CD1c-positive myeloid dendritic cell (primary cell): Measurements from ENCODE around the gene ADRM1.

ENCODE experiments used
- DNase-seq: peaks from one replicate; pipeline ENCODE4 v3.0.0-alpha.2; 2016; ENCODE audit errors: extremely low spot score

The ADRM1 gene

DNA sequence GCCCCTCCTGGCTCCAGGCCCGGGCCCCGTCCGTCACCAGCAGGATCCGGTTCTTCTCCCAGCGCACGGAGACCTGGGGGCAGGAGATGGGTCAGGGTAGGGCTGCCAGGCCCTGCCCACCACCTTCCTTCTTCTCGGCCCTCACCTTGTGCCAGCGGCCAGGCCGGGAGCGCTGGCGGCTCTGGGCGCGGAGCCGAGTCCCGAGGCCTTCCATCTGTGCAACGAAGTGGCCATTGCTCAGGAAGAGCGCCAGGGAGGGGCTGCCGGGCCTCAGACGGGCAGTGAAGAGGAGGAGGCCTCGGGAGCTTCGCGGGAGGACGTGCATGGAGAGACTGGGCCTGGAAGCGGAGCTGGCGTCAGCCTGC is 7.9 kb downstream of the ADRM1 start:
- no peak for DNase-seq

DNA sequence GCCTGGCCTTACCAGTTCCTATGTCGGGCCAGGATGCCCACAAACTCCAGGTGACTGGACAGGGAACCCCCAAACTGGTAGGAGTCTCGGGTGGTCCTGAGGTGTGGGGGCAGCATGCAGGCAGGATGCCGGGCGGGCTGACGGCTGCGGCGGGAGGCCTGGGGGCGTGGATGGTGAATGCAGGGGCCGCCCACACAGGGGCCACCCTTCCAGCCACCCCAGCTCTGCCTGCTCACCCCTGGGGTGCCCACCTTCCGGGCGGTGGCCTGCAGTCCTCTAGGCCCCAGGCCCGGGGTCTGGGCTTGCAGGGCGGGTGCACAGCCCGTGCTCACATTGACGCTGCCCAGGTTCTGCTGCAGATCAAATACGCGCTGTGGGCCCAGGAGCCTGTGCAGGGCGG is 8.4 kb downstream of the ADRM1 start:
- no peak for DNase-seq

DNA sequence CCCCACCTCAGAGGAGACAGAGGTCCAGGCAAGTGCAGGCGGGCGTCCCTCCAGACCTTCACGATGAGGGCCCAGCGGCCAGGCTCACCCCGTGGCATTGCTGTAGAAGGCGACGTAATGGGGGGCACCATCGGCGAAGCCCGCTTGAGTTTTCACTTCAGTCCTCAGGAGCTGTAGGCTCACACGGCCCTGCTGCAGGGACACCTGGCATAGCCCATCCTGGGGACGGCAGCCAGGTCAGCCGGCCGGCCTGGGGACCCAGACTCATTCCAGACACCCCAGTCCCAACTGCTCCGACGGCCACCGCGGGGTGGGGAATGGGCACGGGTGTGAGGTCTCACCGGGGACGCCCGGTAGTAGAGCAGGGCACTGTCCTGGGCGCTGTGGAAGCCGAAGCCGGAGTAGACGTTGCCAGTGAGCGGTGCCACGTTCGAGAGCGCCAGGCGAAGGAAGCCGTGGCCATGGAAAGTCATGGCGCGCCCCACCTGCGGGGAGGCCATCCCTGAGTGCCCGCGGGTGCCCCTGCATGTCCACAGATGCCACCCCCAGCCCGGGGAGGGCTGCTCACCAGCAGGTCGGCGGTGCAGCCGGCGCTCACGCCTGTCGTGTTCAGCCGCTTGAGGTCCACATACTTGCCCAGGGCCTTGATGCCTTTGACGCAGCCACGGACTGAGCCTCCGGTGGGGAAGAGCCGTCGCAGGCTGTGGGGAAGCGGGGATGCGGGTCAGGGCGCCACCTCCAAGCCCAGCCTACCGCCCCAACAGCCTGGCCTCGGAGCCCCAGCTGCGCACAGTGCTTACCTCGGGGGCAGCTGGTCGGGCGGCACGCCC is 9.2 kb downstream of the ADRM1 start:
- no peak for DNase-seq

DNA sequence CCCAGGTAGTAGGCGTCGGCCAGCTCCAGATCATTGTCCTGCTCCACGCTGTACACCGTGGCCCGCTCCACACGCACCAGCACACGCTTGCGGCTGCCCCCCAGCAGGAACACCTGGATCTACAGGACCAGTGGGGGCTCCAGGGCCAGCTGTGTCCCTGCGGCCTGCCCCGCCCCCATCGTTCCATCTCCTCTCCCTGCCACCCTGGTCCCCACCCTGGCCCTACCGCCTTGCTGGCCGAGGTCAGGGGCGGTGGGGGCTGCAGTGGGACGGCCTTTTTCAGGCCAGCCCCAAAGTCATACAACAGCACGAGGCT is 9.8 kb downstream of the ADRM1 start:
- DNase-seq, result no peak

DNA sequence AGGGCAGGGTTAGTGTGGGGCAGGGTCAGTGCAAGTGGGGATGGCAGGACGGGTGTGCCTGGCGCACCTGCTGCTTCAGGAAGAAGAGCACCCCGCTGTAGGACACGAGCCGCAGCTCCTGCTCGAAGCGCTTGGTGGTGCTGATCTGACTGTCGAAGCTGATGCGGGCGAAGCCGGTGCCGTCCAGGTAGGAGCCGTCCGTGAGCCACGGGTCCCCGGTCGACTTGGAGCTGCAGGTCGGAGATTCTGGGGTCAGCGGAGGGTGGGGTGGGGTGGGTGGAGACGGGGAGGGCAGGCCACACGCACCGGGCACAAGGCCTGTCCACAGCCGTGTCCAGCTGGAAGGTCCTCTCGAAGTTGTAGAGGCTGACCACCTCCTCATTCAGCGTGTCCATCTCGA is 10.2 kb downstream of the ADRM1 start:
- no peak for DNase-seq

DNA sequence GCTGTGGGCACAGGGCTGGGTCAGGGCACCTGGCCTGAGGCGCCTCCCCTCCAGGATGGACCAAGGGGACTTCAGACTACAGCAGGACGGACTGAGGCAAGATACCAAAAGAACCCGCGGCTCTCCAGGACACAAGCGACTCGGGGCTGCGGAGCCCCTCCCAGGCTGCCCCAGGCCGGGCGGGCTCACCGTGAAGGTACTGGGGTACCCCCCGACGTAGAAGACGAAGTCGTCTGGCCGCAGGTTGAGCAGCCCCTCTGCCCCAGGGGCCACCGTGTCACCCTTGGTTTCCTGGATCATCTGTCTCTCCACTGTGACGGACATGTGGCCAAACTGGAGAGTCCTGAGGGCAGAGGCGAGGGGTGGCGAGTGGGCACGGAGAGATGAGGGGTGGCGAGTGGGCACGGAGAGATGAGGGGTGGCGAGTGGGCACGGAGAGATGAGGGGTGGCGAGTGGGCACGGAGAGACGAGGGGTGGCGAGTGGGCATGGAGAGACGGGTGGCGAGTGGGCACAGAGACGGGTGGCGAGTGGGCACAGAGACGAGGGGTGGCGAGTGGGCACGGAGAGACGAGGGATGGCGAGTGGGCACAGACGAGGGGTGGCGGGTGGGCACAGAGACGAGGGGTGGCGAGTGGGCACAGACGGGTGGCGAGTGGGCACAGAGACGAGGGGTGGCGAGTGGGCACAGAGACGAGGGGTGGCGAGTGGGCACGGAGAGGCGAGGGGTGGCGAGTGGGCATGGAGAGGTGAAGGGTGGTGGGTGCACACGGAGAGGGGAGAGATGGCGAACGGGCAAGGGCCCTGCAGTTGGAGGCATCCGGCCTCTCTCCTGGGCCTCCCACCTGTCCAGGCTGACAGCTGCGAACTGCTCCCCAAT is 10.9 kb downstream of the ADRM1 start:
- no peak for DNase-seq

DNA sequence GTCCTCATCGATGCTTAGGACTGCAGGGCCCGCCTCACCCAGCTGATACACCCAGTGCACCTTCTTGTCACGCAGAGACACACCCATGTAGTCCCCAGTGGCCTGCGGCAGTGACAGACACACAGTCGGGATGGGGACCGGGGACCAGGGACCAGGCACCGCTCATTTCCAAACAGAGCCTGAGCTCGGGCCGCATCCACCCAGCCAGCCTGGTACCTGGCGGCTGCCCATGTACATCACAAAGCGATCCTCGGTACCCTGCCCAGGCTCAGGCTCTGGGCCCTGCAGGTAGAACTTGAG is 11.5 kb downstream of the ADRM1 start:
- DNase-seq, result no peak

DNA sequence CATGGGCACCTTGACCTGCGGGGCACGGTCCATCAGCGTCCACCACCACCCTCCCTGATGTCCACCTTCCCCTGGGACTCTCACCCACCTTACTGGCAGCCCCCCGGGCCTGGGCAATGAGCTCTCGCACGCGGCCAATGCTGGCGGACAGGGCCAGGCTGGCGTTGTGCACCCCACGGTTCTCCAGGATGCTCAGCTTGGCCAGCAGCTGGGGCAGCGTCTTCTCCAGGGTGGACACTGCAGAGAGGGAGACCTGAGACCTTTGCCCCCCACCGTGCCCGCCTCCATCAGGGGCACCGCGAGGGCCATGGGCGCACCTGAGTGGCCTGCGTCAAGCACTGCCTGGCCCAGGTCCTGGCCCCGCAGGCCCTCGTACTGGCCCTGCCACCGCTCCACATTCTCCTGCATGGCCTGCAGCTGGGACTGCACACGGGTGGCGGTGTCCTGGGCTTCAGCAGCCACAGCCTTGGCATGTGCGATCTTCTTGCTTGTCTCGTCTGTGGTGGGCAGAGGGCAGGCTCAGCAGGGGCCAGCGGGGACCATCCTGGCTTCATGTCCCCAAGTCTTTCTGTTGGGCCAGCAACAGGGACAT is 12.0 kb downstream of the ADRM1 start:
- no peak for DNase-seq

DNA sequence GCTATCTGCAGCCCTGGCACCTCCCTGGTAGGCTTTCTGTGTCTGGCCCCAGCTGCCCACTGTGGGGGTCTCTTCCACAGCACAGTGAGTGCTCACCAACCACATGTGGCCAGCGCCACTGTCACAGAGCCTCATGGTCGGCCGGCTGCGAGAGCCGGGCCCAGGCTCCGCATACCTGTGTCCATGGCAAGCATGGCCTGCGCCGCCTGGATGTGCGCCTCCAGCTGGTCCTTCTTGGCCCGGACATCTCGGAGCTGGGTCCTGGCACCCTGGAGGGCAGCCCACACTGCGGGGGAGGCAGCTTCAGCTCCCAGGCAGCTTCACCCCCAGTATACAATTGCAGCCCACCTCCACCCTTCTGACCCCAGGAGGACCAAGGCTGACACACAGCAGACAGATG is 13.0 kb downstream of the ADRM1 start:
- no peak for DNase-seq

DNA sequence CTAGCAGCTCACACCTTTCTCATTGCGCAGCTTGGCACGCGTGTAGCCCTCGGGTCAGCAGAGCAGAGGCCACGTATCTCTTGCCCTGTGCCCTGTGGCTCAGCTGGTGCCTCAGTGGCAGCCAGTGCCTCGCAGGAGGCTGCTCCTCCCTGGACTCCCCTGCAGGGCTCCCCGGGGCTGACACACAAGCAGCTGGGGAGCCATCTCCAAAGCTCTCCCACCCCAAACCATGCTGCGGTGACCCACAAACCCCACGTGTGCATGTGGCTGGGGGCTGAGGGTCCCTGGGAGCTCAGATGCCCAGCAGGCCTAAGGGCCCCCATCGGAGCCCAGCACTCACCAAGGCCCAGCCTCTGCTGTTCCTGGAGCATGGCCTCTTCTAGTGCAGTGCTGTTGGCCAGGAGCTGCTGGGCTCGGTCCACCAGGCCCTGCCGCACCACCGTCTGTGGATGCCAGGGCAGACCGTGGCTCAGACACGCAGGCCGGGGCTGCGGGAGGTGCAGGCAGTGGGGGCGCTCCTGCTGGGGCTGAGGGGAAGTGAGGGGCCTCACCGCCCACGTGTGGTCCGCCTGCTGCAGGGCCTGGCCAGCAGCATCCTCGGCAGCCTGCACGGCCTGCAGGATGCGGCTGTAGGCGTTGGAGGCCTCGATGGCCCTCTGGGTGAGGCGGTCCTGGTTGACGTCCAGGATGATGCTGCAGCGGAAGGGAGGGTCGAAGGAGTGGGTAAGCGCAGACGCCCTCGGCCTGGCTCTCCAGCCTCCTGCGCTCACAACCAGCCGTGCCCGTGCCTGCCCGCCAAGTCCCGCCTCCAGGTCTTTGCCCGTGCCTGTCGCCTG is 13.8 kb downstream of the ADRM1 start:
- no peak for DNase-seq

DNA sequence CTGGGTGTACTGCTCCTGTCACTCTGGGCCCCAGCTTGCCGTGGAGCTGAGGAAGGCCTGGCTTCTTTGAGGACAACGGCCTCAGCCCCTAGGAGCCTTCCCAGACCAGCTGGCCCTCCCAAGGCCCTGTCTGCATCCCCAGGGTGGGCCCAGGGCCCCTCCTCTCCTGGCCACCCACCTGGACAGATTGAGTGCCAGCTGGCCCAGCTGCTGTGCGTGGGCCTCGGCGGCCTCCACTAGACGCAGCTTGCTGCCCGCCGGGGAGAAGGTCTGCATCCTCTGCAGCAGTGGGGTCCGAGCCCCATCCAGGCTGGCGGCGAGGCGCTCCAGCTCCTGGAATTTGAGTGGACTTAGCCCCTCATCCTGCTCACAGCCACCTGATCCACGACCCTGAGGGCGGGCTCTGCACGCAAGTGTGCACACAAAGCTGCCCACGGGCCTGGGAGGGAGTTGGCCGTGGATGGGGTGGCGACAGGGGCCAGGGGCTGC is 14.4 kb downstream of the ADRM1 start:
- no peak for DNase-seq

DNA sequence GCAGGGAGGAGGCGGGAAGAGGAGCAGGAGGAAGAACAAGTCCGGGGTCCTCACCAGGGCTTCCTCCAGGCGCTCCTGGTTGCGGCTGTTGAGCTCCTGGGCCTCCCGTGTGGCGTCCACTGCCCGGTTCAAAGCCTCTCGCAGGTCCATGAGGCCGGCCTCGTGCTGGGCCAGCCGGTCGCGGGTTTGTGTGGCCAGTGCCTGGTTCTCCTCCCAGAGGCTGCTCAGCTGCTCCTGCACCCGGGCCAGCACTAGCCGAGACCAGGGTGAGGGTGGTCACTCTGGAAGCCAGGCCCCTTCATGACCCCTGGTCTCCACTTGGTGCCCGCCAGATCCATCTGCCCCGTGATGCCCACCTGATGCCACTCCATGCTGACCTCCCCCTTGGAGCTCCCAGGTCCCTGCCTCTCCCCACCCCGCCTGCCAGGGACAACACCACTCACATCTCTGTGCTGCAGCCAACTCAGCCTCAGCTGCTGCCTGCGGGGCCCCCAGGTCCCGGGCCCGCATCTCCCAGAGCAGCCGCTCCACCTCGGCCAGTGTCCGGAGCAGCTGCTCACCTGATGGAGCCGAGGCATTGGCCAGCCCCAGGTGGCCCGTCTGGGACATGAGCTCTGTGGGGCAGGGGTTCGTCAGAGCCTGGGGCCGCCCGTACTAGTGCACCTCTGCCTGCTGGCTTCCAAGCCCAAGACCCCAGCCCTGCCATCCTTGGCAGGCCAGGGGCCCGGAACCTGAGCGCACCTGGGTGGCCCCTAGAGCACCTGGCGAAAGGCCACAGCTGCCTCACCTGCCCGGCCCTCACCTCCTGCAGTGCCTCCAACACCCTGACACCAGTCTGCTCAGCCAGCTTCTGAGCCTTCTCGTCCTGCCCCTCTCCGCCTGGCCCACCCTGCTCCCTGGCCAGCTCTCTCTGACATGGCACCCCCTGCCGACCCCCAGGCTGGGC is 15.9 kb downstream of the ADRM1 start:
- DNase-seq, result no peak

DNA sequence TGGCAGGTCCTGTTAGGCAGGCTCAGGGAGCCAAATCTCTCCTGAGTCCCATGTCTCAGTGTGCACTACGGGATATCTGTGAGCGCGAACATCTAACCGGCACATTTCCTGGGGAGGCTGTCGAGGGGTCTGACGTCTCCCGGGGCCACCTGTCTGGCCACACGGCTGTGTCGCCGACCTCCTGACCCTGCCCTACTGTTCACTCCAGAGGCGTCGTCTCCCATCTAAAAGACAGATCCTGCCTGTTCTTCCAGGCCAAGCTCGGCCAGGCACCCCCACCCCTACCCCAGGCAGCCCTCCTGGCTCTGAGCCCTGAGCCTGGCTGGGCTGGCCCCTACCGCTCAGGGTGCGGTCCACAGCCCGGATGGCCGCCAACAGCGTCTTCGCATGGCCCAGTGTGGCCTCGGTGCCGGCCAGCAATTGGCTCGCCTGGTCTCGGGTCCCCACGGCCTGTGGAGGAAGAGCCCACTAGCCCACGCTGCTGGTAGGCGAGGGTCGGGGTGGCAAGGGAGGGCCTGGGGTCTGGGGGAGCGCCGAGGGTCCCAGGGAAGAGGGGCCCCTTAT is 16.6 kb downstream of the ADRM1 start:
- no peak for DNase-seq

DNA sequence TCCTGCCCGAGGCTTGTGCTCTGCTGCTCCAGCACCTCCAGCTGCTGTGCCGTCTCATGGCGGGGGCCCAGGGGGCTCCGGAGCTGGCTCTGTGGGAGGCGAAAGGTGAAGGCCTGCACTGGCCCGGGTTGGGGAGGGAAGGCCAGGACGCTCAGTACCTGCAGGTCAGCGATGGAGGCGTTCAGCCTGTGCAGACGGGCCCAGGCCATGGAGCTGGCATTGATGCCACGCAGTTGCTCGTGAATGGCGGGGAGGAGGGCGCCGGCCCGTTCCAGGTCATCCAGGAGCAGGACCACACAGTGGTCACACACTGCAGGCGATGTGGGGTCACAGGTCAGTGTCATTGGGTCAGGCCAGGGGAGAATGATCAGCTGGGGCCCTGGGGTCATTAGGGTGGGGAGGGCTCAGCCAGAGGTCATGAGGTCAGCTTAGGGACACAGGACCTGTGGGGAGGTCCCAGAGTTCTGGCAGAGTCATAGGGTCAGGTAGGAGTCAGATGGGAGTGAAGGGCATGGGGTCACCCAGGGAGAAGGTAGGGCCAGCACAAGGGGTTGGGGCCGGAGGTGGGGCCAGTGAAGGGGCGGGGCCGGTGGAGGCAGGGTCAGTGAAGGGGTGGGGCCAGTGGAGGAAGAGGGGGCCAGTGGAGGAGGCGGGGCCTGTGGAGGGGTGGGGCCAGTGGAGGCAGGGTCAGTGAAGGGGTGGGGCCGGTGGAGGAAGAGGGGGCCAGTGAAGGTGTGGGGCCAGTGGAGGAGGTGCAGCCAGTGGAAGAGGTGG is 18.0 kb downstream of the ADRM1 start:
- no peak for DNase-seq

DNA sequence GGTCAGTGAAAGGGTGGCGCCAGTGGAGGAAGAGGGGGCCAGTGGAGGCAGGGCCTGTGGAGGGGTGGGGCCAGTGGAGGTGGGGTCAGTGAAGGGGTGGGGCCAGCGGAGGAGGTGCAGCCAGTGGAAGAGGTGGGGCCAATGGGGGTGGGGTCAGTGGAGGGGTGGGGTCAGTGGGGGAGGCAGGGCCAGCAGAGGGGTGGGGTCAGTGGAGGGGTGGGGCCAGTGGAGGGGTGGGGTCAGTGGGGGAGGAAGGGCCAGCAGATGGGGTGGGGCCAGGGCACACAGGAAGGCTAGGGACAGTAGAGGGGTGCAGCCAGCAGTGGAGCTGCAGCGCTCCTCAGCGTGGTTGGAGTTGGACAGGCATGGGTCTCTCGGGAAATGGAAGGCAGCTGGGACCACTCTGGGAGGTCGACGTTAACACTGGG is 18.7 kb downstream of the ADRM1 start:
- DNase-seq, result no peak

DNA sequence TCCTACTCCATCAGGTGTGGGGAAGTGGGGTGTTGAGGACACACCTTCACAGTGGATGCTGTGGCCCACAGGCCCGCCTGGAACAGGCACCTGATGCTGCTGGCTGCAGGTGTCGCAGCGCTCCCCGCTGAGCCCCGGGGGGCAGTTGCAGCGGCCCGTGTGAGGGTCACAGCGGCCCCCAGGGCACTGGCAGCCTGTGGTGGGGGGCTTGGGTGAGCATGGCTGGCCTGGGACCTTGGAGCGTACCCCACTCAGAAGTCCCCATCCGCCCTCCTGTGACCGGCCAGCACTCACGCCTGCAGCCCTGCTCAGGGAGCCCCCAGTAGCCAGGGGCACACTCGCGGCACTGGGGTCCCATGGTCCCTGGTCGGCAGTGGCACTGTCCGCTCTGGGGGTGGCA is 19.2 kb downstream of the ADRM1 start:
- no peak for DNase-seq

DNA sequence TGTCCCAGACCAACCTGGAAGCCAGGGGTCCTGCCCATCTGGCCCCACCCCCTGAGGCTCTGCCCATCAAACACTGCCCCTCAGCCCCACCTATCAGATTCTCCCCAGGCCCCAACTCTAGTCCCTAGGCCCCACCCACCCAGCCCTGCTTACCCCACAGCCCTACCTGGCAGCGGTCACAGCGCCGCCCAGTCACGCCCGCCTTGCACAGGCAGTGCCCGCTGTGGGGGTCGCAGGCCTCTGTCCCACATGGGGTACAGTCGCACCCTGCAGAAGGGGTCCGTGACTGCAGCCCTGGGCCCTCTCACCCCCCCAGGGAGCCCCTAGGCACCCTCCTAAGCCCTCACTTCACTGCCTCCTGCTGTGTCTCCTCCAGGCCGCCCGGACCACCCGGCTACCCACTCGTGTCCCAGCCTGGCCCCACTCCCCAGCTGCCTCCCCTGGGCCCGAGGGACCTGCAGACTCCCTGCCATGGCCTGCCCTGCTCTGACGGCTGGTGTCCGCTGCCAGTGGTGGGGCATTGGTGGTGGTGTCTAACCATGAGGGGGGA is 19.8 kb downstream of the ADRM1 start:
- no peak for DNase-seq

DNA sequence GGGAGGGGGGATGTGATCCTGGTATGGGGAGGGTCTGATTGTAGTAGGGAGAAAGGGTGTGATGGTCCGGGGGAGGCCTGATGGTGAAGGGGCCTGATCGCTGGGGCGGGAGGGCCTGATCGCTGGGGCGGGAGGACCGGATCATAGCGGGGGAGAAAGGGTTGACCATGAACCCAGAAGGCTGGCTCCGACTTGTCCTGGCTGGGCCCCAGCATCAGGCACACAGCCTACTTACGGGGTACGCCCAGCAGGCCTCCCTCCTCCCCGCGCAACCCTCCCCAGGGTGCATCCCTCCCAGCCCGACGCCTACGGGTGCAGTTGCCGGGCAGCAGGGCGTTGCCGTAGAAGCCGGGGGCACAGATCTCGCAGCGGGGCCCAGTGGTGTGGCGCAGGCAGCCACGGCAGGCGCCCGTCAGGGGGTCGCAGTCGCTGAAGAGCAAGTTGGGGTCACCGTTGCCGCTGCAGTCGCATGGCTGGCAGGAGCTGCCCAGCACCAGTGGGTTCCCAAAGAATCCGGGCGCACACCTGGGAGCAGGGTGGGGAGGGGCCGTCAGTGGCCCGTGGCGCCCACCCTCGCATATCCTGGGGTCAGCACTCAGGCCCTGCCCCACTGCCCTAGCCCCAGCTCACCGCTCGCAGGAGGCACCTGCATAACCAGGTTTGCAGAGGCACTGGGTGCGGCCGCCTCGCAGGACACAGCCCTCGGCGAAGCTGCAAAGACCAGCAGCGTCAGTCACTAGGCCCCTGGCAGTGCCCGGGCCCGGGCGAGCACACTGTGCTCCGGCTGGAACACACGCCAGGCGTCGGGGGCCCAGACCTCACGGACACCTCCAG is 20.6 kb downstream of the ADRM1 start:
- no peak for DNase-seq
